Smooth muscle cell (in vitro differentiated cells): ENCODE results near the gene TSPAN8. TPM values are rescaled to one million over a fixed set of nuclear protein-coding genes. Genes with fewer than 3 reads are reported as not detected.

ENCODE experiments used
- DNase-seq: peaks from one replicate; lab custom pipeline; 2025; ENCODE audit not compliant: unreplicated experiment; lab: John Stamatoyannopoulos, UW
- H2AFZ ChIP-seq: fragments of 200-600 bp; sonication (generic); 2 replicates; pipeline ENCODE4 v1.6.0; 2016; ENCODE audit warnings: antibody characterized with exemption, low read depth, mild to moderate bottlenecking
- H3F3A ChIP-seq: fragments of 200-600 bp; sonication (generic); 2 replicates; pipeline ENCODE4 v1.6.0; 2017; ENCODE audit warnings: antibody characterized with exemption, low read depth
- H3K27ac ChIP-seq: fragments of 200-600 bp; sonication (generic); 2 replicates; pipeline ENCODE4 v1.5.1; 2016; ENCODE audit warnings: low read depth, mild to moderate bottlenecking
- H3K27me3 ChIP-seq: fragments of 200-600 bp; sonication (generic); 2 replicates; pipeline ENCODE4 v1.6.1; 2016; ENCODE audit warnings: low read depth, mild to moderate bottlenecking
- H3K36me3 ChIP-seq: fragments of 200-600 bp; sonication (generic); 2 replicates; pipeline ENCODE4 v1.5.1; 2016; ENCODE audit warnings: low read depth
- H3K4me1 ChIP-seq: fragments of 200-600 bp; sonication (generic); 2 replicates; pipeline ENCODE4 v1.5.1; 2016; ENCODE audit warnings: low read depth
- H3K4me2 ChIP-seq: fragments of 200-600 bp; sonication (generic); 2 replicates; pipeline ENCODE4 v1.6.0; 2016; ENCODE audit warnings: mild to moderate bottlenecking
- H3K4me3 ChIP-seq: fragments of 200-600 bp; sonication (generic); 2 replicates; pipeline ENCODE4 v1.5.1; 2016; ENCODE audit warnings: mild to moderate bottlenecking
- H3K79me2 ChIP-seq: fragments of 200-600 bp; sonication (generic); 2 replicates; pipeline ENCODE4 v1.6.0; 2016; ENCODE audit warnings: low read depth, mild to moderate bottlenecking
- H3K9ac ChIP-seq: fragments of 200-600 bp; sonication (generic); 2 replicates; pipeline ENCODE4 v1.6.0; 2016; ENCODE audit warnings: low read depth
- H3K9me3 ChIP-seq: fragments of 200-600 bp; sonication (generic); replicated peaks from 2 replicates; pipeline ENCODE4 v1.5.1; 2016; ENCODE audit warnings: low read depth
- H4K20me1 ChIP-seq: fragments of 200-600 bp; sonication (generic); 2 replicates; pipeline ENCODE4 v1.6.0; 2016; ENCODE audit warnings: low read depth
- WGBS: methylation state at CpG from one replicate; pipeline ENCODE4 v1.1.7; 2016; ENCODE audit warnings: low lambda C conversion rate; 5-methylcytosine and 5-hydroxymethylcytosine counted together
- polyA plus RNA-seq: library from polyadenylated mRNA; unstranded; fragments of >200 nt; fragmentation: Nextera tagmentation; extraction: Ambion mirVana; gene quantifications from 2 replicates; pipeline ENCODE4 v1.2.1, GENCODE V29; 2016
- total RNA-seq: library from RNA; depleted of rRNA; stranded (reverse); fragments of >200 nt; gene quantifications from 2 replicates; pipeline ENCODE4 v1.2.3, GENCODE V29; 2014
- TF ChIP-seq, protein P1 (sequence below): fragments of 200-600 bp; sonication (generic); IDR thresholded peaks from 2 replicates; pipeline ENCODE4 v1.5.1; 2017; ENCODE audit warnings: borderline replicate concordance, mild to moderate bottlenecking, antibody characterized with exemption; ENCODE audit not compliant: insufficient read depth, poor library complexity, severe bottlenecking

The TSPAN8 gene
- total and polyA plus RNA-seq, 2 experiments from 2014 or later = not detected

DNA sequence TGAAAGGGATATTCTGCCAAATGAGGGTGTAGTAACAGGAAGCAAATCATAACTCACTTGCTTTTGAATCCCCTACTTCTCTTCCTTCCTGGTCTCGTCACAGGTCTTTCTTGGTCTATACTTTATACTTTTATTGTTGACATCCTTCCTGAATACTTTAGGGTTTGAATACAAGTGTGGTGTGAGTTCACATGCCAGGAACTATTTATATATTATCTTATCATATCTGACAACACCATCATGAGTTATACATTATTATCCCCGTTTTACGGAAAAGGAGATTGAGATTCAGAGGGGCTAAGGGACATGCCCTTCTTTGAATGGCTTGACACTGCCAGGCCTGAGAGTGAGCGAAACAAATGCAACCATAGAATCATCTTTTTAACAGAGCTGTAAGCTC, 33.0 kb upstream of the TSPAN8 start:
- Histone ChIP-seq H3K9me3 (no peaks in the 10 kb centered on the region), H2AFZ (no peak overlapping the region), H3F3A (no peaks in the 10 kb centered on the region), H3K27me3 (no peaks in the 10 kb centered on the region), H3K4me1 (no peaks in the 10 kb centered on the region), H3K9ac (no peak overlapping the region), H3K36me3 (no peaks in the 10 kb centered on the region), H4K20me1 (no peaks in the 10 kb centered on the region), H3K4me2 (no peak overlapping the region), H3K79me2 (no peaks in the 10 kb centered on the region), H3K27ac (no peak overlapping the region), H3K4me3 (no peak overlapping the region)
- DNase-seq = no peak
- 85% methylated on average over 4 of the region's 4 CpGs for WGBS
- TF ChIP-seq, protein P1, sequence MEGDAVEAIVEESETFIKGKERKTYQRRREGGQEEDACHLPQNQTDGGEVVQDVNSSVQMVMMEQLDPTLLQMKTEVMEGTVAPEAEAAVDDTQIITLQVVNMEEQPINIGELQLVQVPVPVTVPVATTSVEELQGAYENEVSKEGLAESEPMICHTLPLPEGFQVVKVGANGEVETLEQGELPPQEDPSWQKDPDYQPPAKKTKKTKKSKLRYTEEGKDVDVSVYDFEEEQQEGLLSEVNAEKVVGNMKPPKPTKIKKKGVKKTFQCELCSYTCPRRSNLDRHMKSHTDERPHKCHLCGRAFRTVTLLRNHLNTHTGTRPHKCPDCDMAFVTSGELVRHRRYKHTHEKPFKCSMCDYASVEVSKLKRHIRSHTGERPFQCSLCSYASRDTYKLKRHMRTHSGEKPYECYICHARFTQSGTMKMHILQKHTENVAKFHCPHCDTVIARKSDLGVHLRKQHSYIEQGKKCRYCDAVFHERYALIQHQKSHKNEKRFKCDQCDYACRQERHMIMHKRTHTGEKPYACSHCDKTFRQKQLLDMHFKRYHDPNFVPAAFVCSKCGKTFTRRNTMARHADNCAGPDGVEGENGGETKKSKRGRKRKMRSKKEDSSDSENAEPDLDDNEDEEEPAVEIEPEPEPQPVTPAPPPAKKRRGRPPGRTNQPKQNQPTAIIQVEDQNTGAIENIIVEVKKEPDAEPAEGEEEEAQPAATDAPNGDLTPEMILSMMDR = no peak

DNA sequence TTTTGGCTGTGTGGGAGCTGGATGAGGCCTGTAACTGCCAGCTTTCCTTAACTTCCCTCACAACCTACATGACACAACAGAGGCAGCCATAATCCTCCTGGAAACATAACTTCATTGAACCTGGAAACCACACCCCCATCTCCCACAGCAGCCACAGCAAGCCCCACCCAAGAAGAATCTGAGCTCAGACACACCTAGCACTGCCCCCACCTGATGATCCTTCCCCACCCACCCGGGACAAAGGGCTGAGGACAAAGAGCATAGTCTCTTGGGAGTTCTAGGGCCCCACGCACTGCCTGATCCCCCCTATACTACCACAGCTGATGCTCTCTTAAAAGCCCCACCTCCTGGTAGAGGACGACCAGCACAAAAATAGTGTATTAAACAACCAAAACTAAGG, 29.6 kb upstream of the TSPAN8 start:
- WGBS = 87% methylated on average over 3 of the region's 3 CpGs
- H3K4me3 ChIP-seq = no peak overlapping the region
- TF ChIP-seq, protein P1 = no peak
- H3K4me1 ChIP-seq = no peaks in the 10 kb centered on the region
- H3F3A ChIP-seq = no peaks in the 10 kb centered on the region
- H4K20me1 ChIP-seq = no peaks in the 10 kb centered on the region
- no peaks in the 10 kb centered on the region for H3K36me3 ChIP-seq
- no peak overlapping the region for H3K4me2 ChIP-seq
- H3K9ac ChIP-seq = no peak overlapping the region
- DNase-seq = no peak
- H3K79me2 ChIP-seq = no peaks in the 10 kb centered on the region
- H3K27ac ChIP-seq = no peak overlapping the region
- no peaks in the 10 kb centered on the region for H3K27me3 ChIP-seq
- H3K9me3 ChIP-seq = no peaks in the 10 kb centered on the region
- no peak overlapping the region for H2AFZ ChIP-seq

DNA sequence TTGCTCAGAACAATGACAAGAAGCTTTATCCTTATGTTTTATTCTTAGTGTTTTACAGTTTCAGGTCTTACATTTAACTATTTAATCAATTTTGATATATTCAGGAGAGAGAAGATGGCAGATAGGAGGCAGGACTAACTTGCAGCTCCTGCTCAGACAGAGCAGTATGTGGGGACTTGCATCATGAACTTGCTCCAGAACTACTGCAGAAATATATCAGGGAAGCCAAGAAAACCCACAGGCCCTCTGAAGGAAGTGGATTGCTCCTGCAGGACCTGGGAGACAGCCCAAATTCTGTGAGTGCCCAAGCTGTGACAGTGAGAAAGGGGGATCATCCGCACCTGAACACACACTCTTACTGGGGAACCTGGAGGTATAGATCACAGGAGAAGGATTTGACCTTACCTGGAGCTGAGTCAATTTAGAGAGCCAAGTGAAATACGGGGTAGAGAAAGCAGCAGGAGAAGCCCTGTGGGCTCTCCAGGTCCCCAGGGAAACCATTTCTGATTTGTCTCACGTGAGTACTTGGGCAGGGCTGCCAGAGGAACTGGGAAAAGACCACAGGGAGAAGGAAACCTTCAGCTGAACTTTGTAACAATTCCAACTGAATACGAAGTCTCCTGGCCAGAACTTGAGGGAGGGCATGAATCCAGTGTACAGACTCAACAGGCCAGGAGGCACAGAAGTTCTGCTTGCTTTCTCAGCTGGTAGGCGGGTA, 28.9 kb upstream of the TSPAN8 start:
- H3F3A ChIP-seq = no peaks in the 10 kb centered on the region
- H3K4me2 ChIP-seq = no peak overlapping the region
- TF ChIP-seq, protein P1 = no peak
- DNase-seq = no peak
- H3K27me3 ChIP-seq = no peaks in the 10 kb centered on the region
- WGBS = 95% methylated on average over 5 of the region's 5 CpGs
- H3K27ac ChIP-seq = no peak overlapping the region
- H3K9ac ChIP-seq = no peak overlapping the region
- no peaks in the 10 kb centered on the region for H3K9me3 ChIP-seq
- no peaks in the 10 kb centered on the region for H3K79me2 ChIP-seq
- no peaks in the 10 kb centered on the region for H3K36me3 ChIP-seq
- no peaks in the 10 kb centered on the region for H3K4me1 ChIP-seq
- H2AFZ ChIP-seq = no peak overlapping the region
- H4K20me1 ChIP-seq = no peaks in the 10 kb centered on the region
- H3K4me3 ChIP-seq = no peak overlapping the region

DNA sequence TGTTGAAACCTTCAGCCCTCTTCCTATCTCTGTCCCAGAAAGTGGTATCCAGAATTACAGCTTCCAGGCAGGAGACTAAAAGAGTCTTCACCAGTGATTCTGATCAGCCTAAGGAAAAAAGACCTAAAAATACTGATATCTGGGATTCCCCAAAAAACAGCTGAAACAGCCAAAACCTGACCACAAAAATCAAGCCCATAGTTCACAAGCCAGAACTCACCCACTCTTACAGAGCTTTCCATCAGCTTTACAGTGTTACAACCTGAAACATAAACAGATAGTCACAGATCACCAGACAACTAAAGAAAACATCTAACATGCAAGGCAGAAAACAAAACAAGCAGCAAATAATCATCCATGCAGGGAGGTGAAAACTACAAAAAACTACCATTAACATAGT, 26.0 kb upstream of the TSPAN8 start:
- no peak overlapping the region for H2AFZ ChIP-seq
- no peak for DNase-seq
- H3K36me3 ChIP-seq = no peaks in the 10 kb centered on the region
- H4K20me1 ChIP-seq = no peaks in the 10 kb centered on the region
- peak overlapping the region; percentile 30 for H3K4me2 ChIP-seq
- H3K27ac ChIP-seq = peak overlapping the region; percentile 61
- H3K27me3 ChIP-seq = no peaks in the 10 kb centered on the region
- H3K9me3 ChIP-seq = no peaks in the 10 kb centered on the region
- no peaks in the 10 kb centered on the region for H3F3A ChIP-seq
- H3K4me1 ChIP-seq = no peaks in the 10 kb centered on the region
- no peaks in the 10 kb centered on the region for H3K79me2 ChIP-seq
- no peak overlapping the region for H3K9ac ChIP-seq
- TF ChIP-seq, protein P1 = no peak
- no peak overlapping the region for H3K4me3 ChIP-seq
